Vagina (tissue), 2 donors: ENCODE results near the gene FAM210B. TPM values are rescaled to one million over a fixed set of nuclear protein-coding genes. Genes with fewer than 3 reads are reported as not detected.

Experiments used
- DNase-seq, 2 donors: peaks; one replicate each; pipeline ENCODE4 v3.0.0-alpha.2; 2017; ENCODE audit errors: extremely low spot score in 2 of 2
- H3K27ac ChIP-seq: fragments of 200-600 bp; sonication (generic); one replicate; pipeline ENCODE4 v1.5.1; 2019
- H3K27me3 ChIP-seq: fragments of 200-600 bp; sonication (generic); one replicate; pipeline ENCODE4 v1.5.1; 2019
- H3K36me3 ChIP-seq, 2 donors: fragments of 200-600 bp; sonication (generic); one replicate each; pipeline ENCODE4 v1.5.1; 2017 to 2019
- H3K4me1 ChIP-seq: fragments of 200-600 bp; sonication (generic); one replicate; pipeline ENCODE4 v1.5.1; 2019
- H3K4me3 ChIP-seq, 2 donors: fragments of 200-600 bp; sonication (generic); 1 replicate in 1 of 2; 2 replicates in 1 of 2; pipeline ENCODE4 v1.5.1; 2016 to 2019
- H3K9me3 ChIP-seq: fragments of 200-600 bp; sonication (generic); one replicate; pipeline ENCODE4 v1.5.1; 2019
- POLR2A ChIP-seq, 2 donors: fragments of 450-650 bp; IDR thresholded peaks; one replicate each; pipeline ENCODE4 v1.6.1; 2017; ENCODE audit warnings: antibody characterized with exemption in 2 of 2, mild to moderate bottlenecking in 2 of 2, moderate library complexity in 2 of 2
- POLR2AphosphoS5 ChIP-seq, 2 donors: sonication (generic); formaldehyde crosslinking; IDR thresholded peaks; one replicate each; pipeline ENCODE4 v1.9.0; 2017; ENCODE audit warnings: antibody characterized with exemption in 2 of 2, mild to moderate bottlenecking in 2 of 2, low read depth in 1 of 2; ENCODE audit not compliant: insufficient read depth in 1 of 2
- intact Hi-C: fragments of 100-400 bp; cut with DNase I; formaldehyde crosslinking; loops from one replicate; pipeline ENCODE4 v1.15.1; 2023
- total RNA-seq: library from RNA; depleted of rRNA; stranded (reverse); fragments of >200 nt; gene quantifications from one replicate; pipeline ENCODE4 v1.2.3, GENCODE V29; 2016
- TF ChIP-seq, protein P1 (sequence below), 3 experiments: fragments of 450-650 bp in 2 of 3; fragments of 200-600 bp in 1 of 3; sonication (generic) in 1 of 3; IDR thresholded peaks; one replicate each; pipeline ENCODE4 v1.5.1; 2017 to 2019; ENCODE audit warnings: antibody characterized with exemption in 3 of 3, mild to moderate bottlenecking in 2 of 3, moderate library complexity in 2 of 3

The FAM210B gene
- total RNA-seq, 1 donor from 2014 or later: 46.4 TPM

- intact Hi-C loops: no loop called here
- peaks cover 0 to 11% of the 10 kb centered on the region in 2 donors for H3K36me3 ChIP-seq
- DNase-seq: no peak
- H3K27ac ChIP-seq: no peak overlapping the region
- H3K4me3 ChIP-seq: peak overlapping the region; percentile 66 to 100
- no peak for TF ChIP-seq POLR2A (IDR thresholded peaks at IDR 0.05)
- TF ChIP-seq POLR2AphosphoS5 (IDR thresholded peaks at IDR 0.05; ENCODE audit: insufficient read depth in 1 of 2, low read depth in 1 of 2): no peak
- TF ChIP-seq, protein P1, sequence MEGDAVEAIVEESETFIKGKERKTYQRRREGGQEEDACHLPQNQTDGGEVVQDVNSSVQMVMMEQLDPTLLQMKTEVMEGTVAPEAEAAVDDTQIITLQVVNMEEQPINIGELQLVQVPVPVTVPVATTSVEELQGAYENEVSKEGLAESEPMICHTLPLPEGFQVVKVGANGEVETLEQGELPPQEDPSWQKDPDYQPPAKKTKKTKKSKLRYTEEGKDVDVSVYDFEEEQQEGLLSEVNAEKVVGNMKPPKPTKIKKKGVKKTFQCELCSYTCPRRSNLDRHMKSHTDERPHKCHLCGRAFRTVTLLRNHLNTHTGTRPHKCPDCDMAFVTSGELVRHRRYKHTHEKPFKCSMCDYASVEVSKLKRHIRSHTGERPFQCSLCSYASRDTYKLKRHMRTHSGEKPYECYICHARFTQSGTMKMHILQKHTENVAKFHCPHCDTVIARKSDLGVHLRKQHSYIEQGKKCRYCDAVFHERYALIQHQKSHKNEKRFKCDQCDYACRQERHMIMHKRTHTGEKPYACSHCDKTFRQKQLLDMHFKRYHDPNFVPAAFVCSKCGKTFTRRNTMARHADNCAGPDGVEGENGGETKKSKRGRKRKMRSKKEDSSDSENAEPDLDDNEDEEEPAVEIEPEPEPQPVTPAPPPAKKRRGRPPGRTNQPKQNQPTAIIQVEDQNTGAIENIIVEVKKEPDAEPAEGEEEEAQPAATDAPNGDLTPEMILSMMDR (IDR thresholded peaks at IDR 0.05): no peak
- no peaks in the 10 kb centered on the region for H3K9me3 ChIP-seq
- H3K4me1 ChIP-seq: peaks cover 30% of the 10 kb centered on the region
- H3K27me3 ChIP-seq: no peaks in the 10 kb centered on the region
Observed at GRCh38 chr20:56360133-56360907, 1.5 kb downstream of the FAM210B start.

DNA sequence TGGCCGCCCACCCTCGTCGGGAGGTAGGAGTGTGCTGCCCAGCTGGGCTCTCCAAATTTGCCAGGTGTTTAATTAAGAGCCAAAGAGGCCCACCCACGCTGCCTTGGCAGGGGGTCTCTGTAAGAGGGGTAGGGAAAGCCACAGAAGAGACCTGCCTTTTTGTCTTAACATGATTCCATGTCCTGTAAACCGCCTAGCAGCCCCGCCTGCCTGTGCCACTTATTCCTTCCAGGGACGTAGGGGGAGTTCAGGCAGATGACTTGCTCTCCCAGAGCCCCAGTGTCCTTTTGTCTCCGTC is 2.1 kb downstream of the FAM210B start:
- DNase-seq: no peak
- Histone ChIP-seq H3K36me3 (peaks cover 0 to 16% of the 10 kb centered on the region in 2 donors), H3K27ac (no peak overlapping the region), H3K4me1 (peaks cover 30% of the 10 kb centered on the region), H3K4me3 (peak overlapping the region in 1 of 2 donors; percentile 66), H3K27me3 (no peaks in the 10 kb centered on the region), H3K9me3 (no peaks in the 10 kb centered on the region)
- intact Hi-C loops: no loop called here
- no peak for TF ChIP-seq POLR2A (IDR thresholded peaks at IDR 0.05)
- TF ChIP-seq POLR2AphosphoS5 (IDR thresholded peaks at IDR 0.05; ENCODE audit: insufficient read depth in 1 of 2, low read depth in 1 of 2): no peak
- TF ChIP-seq, protein P1 (IDR thresholded peaks at IDR 0.05): no peak

DNA sequence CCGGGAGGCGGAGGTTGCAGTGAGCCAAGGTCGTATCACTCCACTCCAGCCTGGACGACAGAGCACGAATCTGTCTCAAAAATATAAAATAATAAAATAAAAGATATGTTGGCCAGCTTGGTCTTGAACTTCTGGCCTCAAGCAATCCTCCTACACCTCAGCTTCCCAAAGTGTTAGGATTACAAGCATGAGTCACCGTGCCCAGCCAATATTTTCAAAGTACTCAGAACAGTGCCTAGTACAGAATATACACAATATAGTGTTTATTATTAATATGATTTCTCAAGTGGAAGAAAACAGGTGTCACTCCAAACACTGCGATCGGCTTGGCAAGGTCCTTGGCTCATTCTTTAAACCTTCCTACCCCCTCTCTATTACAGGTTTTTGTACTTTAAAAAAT is 3.1 kb downstream of the FAM210B start:
- H3K9me3 ChIP-seq: no peaks in the 10 kb centered on the region
- H3K4me3 ChIP-seq: no peak overlapping the region
- H3K4me1 ChIP-seq: peaks cover 30% of the 10 kb centered on the region
- DNase-seq: no peak
- H3K27me3 ChIP-seq: no peaks in the 10 kb centered on the region
- intact Hi-C loops: no loop called here
- TF ChIP-seq POLR2AphosphoS5 (IDR thresholded peaks at IDR 0.05; ENCODE audit: insufficient read depth in 1 of 2, low read depth in 1 of 2) (no peak), POLR2A (IDR thresholded peaks at IDR 0.05) (no peak)
- TF ChIP-seq, protein P1 (IDR thresholded peaks at IDR 0.05): no peak
- H3K36me3 ChIP-seq: peaks cover 0 to 26% of the 10 kb centered on the region in 2 donors
- no peak overlapping the region for H3K27ac ChIP-seq

GRCh38 chr20:56362833-56363413 is 4.1 kb downstream of the FAM210B start:
- DNase-seq: no peak
- intact Hi-C loops: no loop called here
- TF ChIP-seq POLR2AphosphoS5 (IDR thresholded peaks at IDR 0.05; ENCODE audit: insufficient read depth in 1 of 2, low read depth in 1 of 2) (no peak), POLR2A (IDR thresholded peaks at IDR 0.05) (no peak)
- TF ChIP-seq, protein P1 (IDR thresholded peaks at IDR 0.05): no peak
- H3K27ac ChIP-seq: no peak overlapping the region
- peaks cover 28% of the 10 kb centered on the region for H3K4me1 ChIP-seq
- H3K4me3 ChIP-seq: no peak overlapping the region
- H3K9me3 ChIP-seq: no peaks in the 10 kb centered on the region
- no peaks in the 10 kb centered on the region for H3K27me3 ChIP-seq
- H3K36me3 ChIP-seq: peaks cover 0 to 37% of the 10 kb centered on the region in 2 donors

GRCh38 chr20:56363491-56363890 is 4.7 kb downstream of the FAM210B start:
- intact Hi-C loops: no loop called here
- no peak for DNase-seq
- Histone ChIP-seq H3K27ac (no peak overlapping the region), H3K9me3 (no peaks in the 10 kb centered on the region), H3K4me1 (peaks cover 27% of the 10 kb centered on the region), H3K36me3 (peaks cover 0 to 37% of the 10 kb centered on the region in 2 donors), H3K4me3 (no peak overlapping the region), H3K27me3 (no peaks in the 10 kb centered on the region)
- TF ChIP-seq, protein P1 (IDR thresholded peaks at IDR 0.05): no peak
- TF ChIP-seq POLR2AphosphoS5 (IDR thresholded peaks at IDR 0.05; ENCODE audit: insufficient read depth in 1 of 2, low read depth in 1 of 2): no peak
- TF ChIP-seq POLR2A (IDR thresholded peaks at IDR 0.05): no peak
